Measurements from ENCODE around the gene PAX6. TPM values are rescaled to one million over a fixed set of nuclear protein-coding genes. Genes with fewer than 3 reads are reported as not detected.

The PAX6 gene
- total RNA-seq, 1 donor, result 0.63 TPM

DNA sequence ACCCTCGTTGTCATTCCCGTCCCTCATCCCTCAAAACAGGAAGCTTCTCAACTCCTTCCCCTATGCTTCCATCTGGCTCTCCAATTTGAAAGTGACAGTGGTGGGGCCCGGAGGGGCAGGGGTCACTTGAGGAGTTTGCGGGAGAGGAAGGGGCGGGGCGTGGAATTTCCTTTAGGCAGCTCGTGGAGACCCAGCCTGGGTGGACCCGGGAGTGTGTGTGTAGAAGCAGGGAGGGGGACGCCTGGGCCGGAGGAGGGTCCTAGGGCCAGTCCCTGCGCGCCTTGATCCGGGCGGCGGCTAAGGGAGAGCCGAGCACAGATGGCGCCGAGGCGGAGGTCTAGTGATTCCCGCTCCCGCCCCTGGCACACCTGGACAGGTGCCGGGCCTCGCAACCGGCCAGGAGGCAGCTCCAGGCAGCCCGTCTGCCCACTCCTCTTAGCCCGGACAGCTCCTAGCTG is 7.8 kb upstream of the PAX6 start:
- DNase-seq (ENCODE audit: low read depth), result no peak
- TF ChIP-seq CTCF (IDR thresholded peaks at IDR 0.05; ENCODE audit: insufficient read depth, low read length), result no peak

GRCh38 chr11:31818425-31818755 is 7.3 kb upstream of the PAX6 start:
- no peak for TF ChIP-seq CTCF (IDR thresholded peaks at IDR 0.05; ENCODE audit: insufficient read depth, low read length)
- H3K4me3 ChIP-seq (ENCODE audit: low read depth, low read length), result no peak overlapping the region
- no peak for DNase-seq (ENCODE audit: low read depth)

More for the DNA sequence above, 7.8 kb upstream of the PAX6 start:
- no peak overlapping the region for H3K4me3 ChIP-seq (ENCODE audit: low read depth, low read length)

GRCh38 chr11:31817621-31818424 is 6.7 kb upstream of the PAX6 start:
- no peak for TF ChIP-seq CTCF (IDR thresholded peaks at IDR 0.05; ENCODE audit: insufficient read depth, low read length)
- H3K4me3 ChIP-seq (ENCODE audit: low read depth, low read length), result no peak overlapping the region
- DNase-seq (ENCODE audit: low read depth), result no peak

DNA sequence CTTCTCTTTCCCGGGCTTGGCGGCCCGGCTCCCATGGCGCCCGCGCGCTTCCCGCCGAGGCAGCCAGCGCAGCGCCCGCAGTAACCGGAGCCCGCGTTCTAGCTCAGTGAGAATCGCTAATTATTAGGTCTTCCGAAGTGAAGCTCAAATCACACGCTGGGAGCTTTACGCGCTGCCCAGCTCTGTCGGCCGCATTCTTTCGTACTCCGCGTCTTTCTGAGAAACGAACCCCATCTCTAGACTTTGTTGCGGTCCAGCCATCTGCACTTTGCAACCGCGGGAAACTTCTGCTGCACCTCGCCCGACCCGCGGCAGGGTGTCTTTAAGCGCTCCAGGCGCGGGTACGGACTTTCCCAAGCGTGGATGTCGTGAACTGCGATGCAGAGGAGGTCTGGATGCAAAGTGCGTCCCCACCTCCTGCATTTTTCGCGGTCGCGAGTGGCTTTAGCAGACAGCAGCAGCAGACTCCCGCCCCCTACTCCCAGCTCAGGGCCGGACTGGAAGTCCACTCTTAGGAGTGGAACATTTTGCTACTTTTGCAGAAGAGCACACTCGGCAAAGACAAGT is 6.0 kb upstream of the PAX6 start:
- peak overlapping the region; percentile 13 for H3K4me3 ChIP-seq (ENCODE audit: low read depth, low read length)
- no peak for TF ChIP-seq CTCF (IDR thresholded peaks at IDR 0.05; ENCODE audit: insufficient read depth, low read length)
- no peak for DNase-seq (ENCODE audit: low read depth)

GRCh38 chr11:31816468-31817053 is 5.4 kb upstream of the PAX6 start:
- no peak for DNase-seq (ENCODE audit: low read depth)
- H3K4me3 ChIP-seq (ENCODE audit: low read depth, low read length), result no peak overlapping the region
- TF ChIP-seq CTCF (IDR thresholded peaks at IDR 0.05; ENCODE audit: insufficient read depth, low read length), result no peak

GRCh38 chr11:31815711-31816467 is 4.8 kb upstream of the PAX6 start:
- no peak for DNase-seq (ENCODE audit: low read depth)

More at GRCh38 chr11:31815711-31816467, 4.8 kb upstream of the PAX6 start:
- TF ChIP-seq CTCF (IDR thresholded peaks at IDR 0.05; ENCODE audit: insufficient read depth, low read length), result no peak
- peak overlapping the region; percentile 44 for H3K4me3 ChIP-seq (ENCODE audit: low read depth, low read length)

Measured in fibroblast of the aortic adventitia (primary cell).